IMR-90 (cell line): Measurements from ENCODE around the gene NCAPH2. TPM values are rescaled to one million over a fixed set of nuclear protein-coding genes. Genes with fewer than 3 reads are reported as not detected.

Experiments used
- ATAC-seq: fragments of 200-7000 bp; cut with Tn5 transposase; 2 replicates; pipeline ENCODE4 v1.9.1; 2020; ENCODE audit warnings: low read depth, mild to moderate bottlenecking, moderate library complexity
- BruUV-seq: library from RNA; stranded (reverse); fragments of 400-500 nt; replicated peaks from 2 replicates; lab custom pipeline; 2021; lab: Mats Ljungman, UMichigan
- CTCF ChIA-PET: fragments of 300-600 bp; formaldehyde crosslinking; extraction: SDS; loops from one replicate; lab custom pipeline; 2021; ENCODE audit warnings: antibody characterized with exemption; lab: Yijun Ruan, JAX
- POLR2A ChIA-PET: fragments of 300-600 bp; sonication (Branson Sonifier 250); formaldehyde crosslinking; loops from one replicate; lab custom pipeline; 2022; ENCODE audit warnings: antibody characterized with exemption; ENCODE audit not compliant: unreplicated experiment; lab: Charles Lee
- DNase-seq: peaks from one replicate; pipeline ENCODE4 v3.0.0; 2013
- H2AFZ ChIP-seq: replicated peaks from 2 replicates; pipeline ENCODE3; 2013; ENCODE audit warnings: low read length, mild to moderate bottlenecking; ENCODE audit not compliant: poor library complexity
- H2AK5ac ChIP-seq: 2 replicates; pipeline ENCODE4 v1.6.1; 2013; ENCODE audit warnings: low read depth, low read length, inconsistent platforms
- H2AK9ac ChIP-seq: replicated peaks from 2 replicates; pipeline ENCODE3; 2013; ENCODE audit warnings: mild to moderate bottlenecking, low read depth, low read length, moderate library complexity; ENCODE audit not compliant: poor library complexity
- H2BK120ac ChIP-seq: 2 replicates; pipeline ENCODE4 v1.6.1; 2013; ENCODE audit warnings: low read depth, low read length, inconsistent platforms
- H2BK15ac ChIP-seq: 3 replicates; pipeline ENCODE4 v1.6.1; 2013; ENCODE audit warnings: low read depth, low read length, inconsistent platforms
- H2BK20ac ChIP-seq: 2 replicates; pipeline ENCODE4 v1.6.1; 2013; ENCODE audit warnings: low read depth, mild to moderate bottlenecking, inconsistent platforms, low read length, moderate library complexity
- H2BK5ac ChIP-seq: 2 replicates; pipeline ENCODE4 v1.6.1; 2013; ENCODE audit warnings: mild to moderate bottlenecking, low read depth, low read length, inconsistent platforms; ENCODE audit not compliant: poor library complexity, severe bottlenecking
- H3K14ac ChIP-seq: replicated peaks from 2 replicates; pipeline ENCODE4 v1.6.1; 2013; ENCODE audit warnings: low read depth, low read length, inconsistent platforms
- H3K18ac ChIP-seq: 2 replicates; pipeline ENCODE4 v1.6.1; 2013; ENCODE audit warnings: low read depth, low read length, control low read depth
- H3K23ac ChIP-seq: 2 replicates; pipeline ENCODE4 v1.6.1; 2013; ENCODE audit warnings: low read depth, low read length, inconsistent platforms
- H3K27ac ChIP-seq: 2 replicates; pipeline ENCODE4 v1.5.1; 2013; ENCODE audit warnings: mild to moderate bottlenecking, control low read depth, low read length; ENCODE audit not compliant: insufficient read depth
- H3K27me3 ChIP-seq: 2 replicates; pipeline ENCODE4 v1.6.1; 2013; ENCODE audit warnings: low read length; ENCODE audit not compliant: control insufficient read depth, insufficient read depth
- H3K36me3 ChIP-seq: 2 replicates; pipeline ENCODE4 v1.6.1; 2013; ENCODE audit warnings: low read length, mixed read lengths; ENCODE audit not compliant: control insufficient read depth, insufficient read depth
- H3K4ac ChIP-seq: 2 replicates; pipeline ENCODE4 v1.6.1; 2013; ENCODE audit warnings: low read depth, low read length, inconsistent platforms
- H3K4me1 ChIP-seq: 2 replicates; pipeline ENCODE4 v1.6.1; 2013; ENCODE audit warnings: low read length, mixed read lengths; ENCODE audit not compliant: control insufficient read depth, insufficient read depth
- H3K4me2 ChIP-seq: 2 replicates; pipeline ENCODE4 v1.6.1; 2013; ENCODE audit warnings: low read depth, mild to moderate bottlenecking, control low read depth, low read length, moderate library complexity
- H3K4me3 ChIP-seq: 2 replicates; pipeline ENCODE4 v1.5.1; 2013; ENCODE audit warnings: low read depth, mild to moderate bottlenecking, control low read depth, low read length, moderate library complexity; ENCODE audit not compliant: insufficient read depth
- H3K56ac ChIP-seq: 2 replicates; pipeline ENCODE4 v1.6.1; 2013; ENCODE audit warnings: low read length, inconsistent platforms; ENCODE audit not compliant: insufficient read depth; ENCODE audit errors: extremely low read depth
- H3K79me1 ChIP-seq, 2 experiments: 2 replicates each; pipeline ENCODE4 v1.6.1; 2013; ENCODE audit warnings: low read length in 2 of 2, inconsistent platforms in 1 of 2, low read depth in 1 of 2
- H3K9ac ChIP-seq: 2 replicates; pipeline ENCODE4 v1.6.1; 2013; ENCODE audit warnings: low read depth, low read length, control low read depth
- H3K9me1 ChIP-seq: 2 replicates; pipeline ENCODE4 v1.6.1; 2013; ENCODE audit warnings: low read length, inconsistent platforms; ENCODE audit not compliant: insufficient read depth
- H3K9me3 ChIP-seq: 2 replicates; pipeline ENCODE4 v1.6.1; 2013; ENCODE audit warnings: low read length; ENCODE audit not compliant: control insufficient read depth, insufficient read depth
- H4K20me1 ChIP-seq: 2 replicates; pipeline ENCODE4 v1.6.1; 2013; ENCODE audit warnings: low read length, inconsistent platforms; ENCODE audit not compliant: insufficient read depth
- H4K5ac ChIP-seq: 2 replicates; pipeline ENCODE4 v1.6.1; 2013; ENCODE audit warnings: mild to moderate bottlenecking, low read depth, low read length, control low read depth
- H4K8ac ChIP-seq, 2 experiments: 2 replicates each; pipeline ENCODE4 v1.6.1; 2013; ENCODE audit warnings: low read depth in 2 of 2, low read length in 2 of 2, control low read depth in 1 of 2, inconsistent platforms in 1 of 2
- H4K91ac ChIP-seq: 2 replicates; pipeline ENCODE4 v1.6.1; 2013; ENCODE audit warnings: low read depth, low read length, inconsistent platforms; ENCODE audit not compliant: insufficient read depth
- FOS ChIP-seq: fragments of 150-350 bp; IDR thresholded peaks from 2 replicates; pipeline ENCODE4 v1.6.1; 2016; ENCODE audit warnings: low read depth, low read length
- MAZ ChIP-seq: IDR thresholded peaks from 2 replicates; pipeline ENCODE4 v1.6.1; 2012; ENCODE audit warnings: low read depth, mild to moderate bottlenecking, low read length, improper control_type of control experiment, moderate library complexity, borderline replicate concordance
- MXI1 ChIP-seq: IDR thresholded peaks from 2 replicates; pipeline ENCODE4 v1.6.1; 2012; ENCODE audit warnings: low read depth, mild to moderate bottlenecking, low read length, moderate library complexity, borderline replicate concordance
- POLR2A ChIP-seq: IDR thresholded peaks from 2 replicates; pipeline ENCODE4 v1.6.1; 2012; ENCODE audit warnings: mild to moderate bottlenecking, low read depth, low read length
- RCOR1 ChIP-seq: IDR thresholded peaks from 2 replicates; pipeline ENCODE4 v1.6.1; 2012; ENCODE audit warnings: mild to moderate bottlenecking, low read length, improper control_type of control experiment; ENCODE audit not compliant: insufficient replicate concordance
- RFX5 ChIP-seq: IDR thresholded peaks from 2 replicates; pipeline ENCODE4 v1.8.0; 2012; ENCODE audit warnings: low read depth, mild to moderate bottlenecking, low read length, moderate library complexity
- WGBS, 2 experiments: methylation state at CpG; one replicate each; pipeline versions ENCODE4 v1.1.5 to v1.1.7; 2013; ENCODE audit warnings: missing lambda C conversion rate in 2 of 2; ENCODE audit not compliant: insufficient read length in 1 of 2; ENCODE audit errors: extremely low coverage in 2 of 2; 5-methylcytosine and 5-hydroxymethylcytosine counted together
- dilution Hi-C: fragments of 300-500 bp; cut with HindIII; formaldehyde crosslinking; loops from one replicate; pipeline ENCODE4 v1.14.3; 2018; ENCODE audit warnings: low sequenced_read_pairs; ENCODE audit not compliant: unreplicated experiment
- in situ Hi-C: fragments of 300-500 bp; cut with MboI; formaldehyde crosslinking; loops from 3 replicates; pipeline ENCODE4 v1.14.3; 2019; ENCODE audit warnings: low sequenced_read_pairs, inconsistent platforms, mixed read lengths
- intact Hi-C: fragments of 100-400 bp; cut with micrococcal nuclease; formaldehyde crosslinking; loops from 2 replicates; pipeline ENCODE4 v1.10.0; 2022
- polyA plus RNA-seq, 3 experiments: library from polyadenylated mRNA; depleted of rRNA; stranded (reverse); fragments of >200 nt; gene quantifications; 2 replicates each; pipeline ENCODE4 v1.2.3, GENCODE V29; 2012; ENCODE audit warnings: low replicate concordance in 1 of 3
- total RNA-seq: library from RNA; depleted of rRNA; stranded (reverse); fragments of >200 nt; gene quantifications from 2 replicates; pipeline ENCODE4 v1.2.3, GENCODE V29; 2012
- TF ChIP-seq, protein P1 (sequence below): fragments of 150-350 bp; IDR thresholded peaks from 2 replicates; pipeline ENCODE4 v1.6.1; 2016; ENCODE audit warnings: low read depth, mild to moderate bottlenecking, low read length, moderate library complexity, borderline replicate concordance

The NCAPH2 gene
- total and polyA plus RNA-seq, 2 of the 4 experiments (the other 2 are of a cell fraction) = 30.2 to 38.5 TPM

GRCh38 chr22:50460938-50461337 is 47.1 kb upstream of the NCAPH2 start:
- POLR2A ChIA-PET = no interaction called here
- peaks cover 91% of the 10 kb centered on the region for H3K36me3 ChIP-seq
- no peak overlapping the region for H3K27ac ChIP-seq
- H2AK5ac ChIP-seq = no peak overlapping the region
- no peaks in the 10 kb centered on the region for H3K79me1 ChIP-seq
- H3K4ac ChIP-seq = no peak overlapping the region
- BruUV-seq = no TSS peak
- ATAC-seq = no peak
- no peaks in the 10 kb centered on the region for H3K9me3 ChIP-seq
- in situ Hi-C loops = no loop called here
- intact Hi-C loops = no loop called here
- dilution Hi-C loops = no loop called here
- no peaks in the 10 kb centered on the region for H3K27me3 ChIP-seq
- H4K5ac ChIP-seq = no peak overlapping the region
- no peak overlapping the region for H4K91ac ChIP-seq
- no peak overlapping the region for H3K9ac ChIP-seq
- H2BK20ac ChIP-seq = no peak overlapping the region
- WGBS, 2 experiments = 100% methylated on average over 3 of the region's 17 CpGs; no CpG with 5 or more reads in 1 of the 2 experiments
- no peak overlapping the region for H3K4me3 ChIP-seq
- H4K20me1 ChIP-seq = peaks cover 8% of the 10 kb centered on the region; the same call in 1 of the 2 replicates
- no peak for DNase-seq
- H3K23ac ChIP-seq = no peak overlapping the region
- no peak overlapping the region for H4K8ac ChIP-seq
- H3K4me1 ChIP-seq = no peaks in the 10 kb centered on the region
- H2BK5ac ChIP-seq = no peak overlapping the region
- H3K18ac ChIP-seq = no peak overlapping the region
- no peak overlapping the region for H2AK9ac ChIP-seq
- TF ChIP-seq POLR2A (no peak), FOS (no peak), RCOR1 (no peak), MXI1 (no peak), RFX5 (no peak), MAZ (no peak)
- TF ChIP-seq, protein P1, sequence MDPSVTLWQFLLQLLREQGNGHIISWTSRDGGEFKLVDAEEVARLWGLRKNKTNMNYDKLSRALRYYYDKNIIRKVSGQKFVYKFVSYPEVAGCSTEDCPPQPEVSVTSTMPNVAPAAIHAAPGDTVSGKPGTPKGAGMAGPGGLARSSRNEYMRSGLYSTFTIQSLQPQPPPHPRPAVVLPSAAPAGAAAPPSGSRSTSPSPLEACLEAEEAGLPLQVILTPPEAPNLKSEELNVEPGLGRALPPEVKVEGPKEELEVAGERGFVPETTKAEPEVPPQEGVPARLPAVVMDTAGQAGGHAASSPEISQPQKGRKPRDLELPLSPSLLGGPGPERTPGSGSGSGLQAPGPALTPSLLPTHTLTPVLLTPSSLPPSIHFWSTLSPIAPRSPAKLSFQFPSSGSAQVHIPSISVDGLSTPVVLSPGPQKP = no peak
- H2AFZ ChIP-seq = no peak overlapping the region
- H2BK120ac ChIP-seq = no peak overlapping the region
- H2BK15ac ChIP-seq = no peak overlapping the region
- CTCF ChIA-PET = no interaction called here
- no peak overlapping the region for H3K56ac ChIP-seq
- no peak overlapping the region for H3K14ac ChIP-seq
- H3K4me2 ChIP-seq = no peak overlapping the region
- H3K9me1 ChIP-seq = no peaks in the 10 kb centered on the region
